NCI-H446 (cell line): Measurements from ENCODE around the gene GPR137B.

Experiments used
- DNase-seq, 2 experiments: peaks; one replicate each; lab custom pipeline; 2025; lab: John Stamatoyannopoulos, UW

Gene GPR137B

DNA sequence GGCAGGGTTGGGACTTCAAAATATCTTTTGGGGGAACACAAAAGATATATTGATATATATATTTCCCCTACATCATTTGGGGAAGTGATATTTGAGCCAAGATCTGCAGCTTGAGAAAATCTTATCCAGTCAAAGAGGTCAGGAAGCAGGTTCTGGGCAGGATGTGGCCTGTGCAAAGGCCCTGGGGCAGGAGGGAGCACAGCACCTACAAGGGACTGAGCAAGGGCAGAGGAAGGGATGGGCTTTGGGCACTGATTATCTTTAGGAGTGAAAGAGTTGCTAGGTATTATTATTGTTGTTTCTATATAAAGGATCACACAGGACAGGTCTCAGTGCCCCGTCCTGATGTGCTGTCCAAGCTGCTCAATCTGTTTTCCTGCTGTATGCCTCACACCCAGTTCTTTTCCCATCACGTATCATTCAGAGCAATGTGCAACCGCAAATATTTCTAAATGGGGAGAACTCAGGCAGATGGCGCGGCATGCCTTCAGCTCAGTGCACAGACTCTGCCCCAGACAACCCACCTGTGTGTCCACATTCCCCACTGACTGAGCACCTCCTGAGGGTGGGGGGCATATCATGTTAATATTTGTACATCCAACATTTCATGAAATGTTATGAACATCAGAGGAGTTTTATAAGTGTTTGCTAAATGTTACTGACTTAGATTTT is 28.1 kb upstream of the GPR137B start:
- no peak for DNase-seq

DNA sequence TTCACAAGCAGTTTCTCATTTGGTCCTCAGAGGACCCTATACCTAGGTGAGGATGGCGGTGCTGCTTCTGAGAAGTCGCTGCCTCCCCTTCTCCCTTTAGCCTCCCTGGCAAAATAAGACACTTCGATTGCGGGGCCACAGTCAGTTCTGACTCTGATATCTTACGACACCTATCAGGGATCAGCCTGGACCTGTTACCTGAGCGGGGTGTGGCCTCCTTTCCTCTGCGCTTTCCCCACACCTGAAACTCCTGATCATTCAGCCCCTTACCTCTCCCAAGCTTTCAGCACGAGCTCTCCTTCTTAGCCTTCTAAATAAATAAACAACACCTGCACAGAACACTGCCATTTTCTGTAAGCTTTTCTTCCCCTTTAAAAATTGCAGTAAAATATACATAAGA is 24.6 kb upstream of the GPR137B start:
- DNase-seq: no peak

- DNase-seq: no peak
Measured at GRCh38 chr1:236119943-236120484, 22.3 kb upstream of the GPR137B start.

- DNase-seq: no peak
Measured at GRCh38 chr1:236120721-236121153, 21.6 kb upstream of the GPR137B start.

DNA sequence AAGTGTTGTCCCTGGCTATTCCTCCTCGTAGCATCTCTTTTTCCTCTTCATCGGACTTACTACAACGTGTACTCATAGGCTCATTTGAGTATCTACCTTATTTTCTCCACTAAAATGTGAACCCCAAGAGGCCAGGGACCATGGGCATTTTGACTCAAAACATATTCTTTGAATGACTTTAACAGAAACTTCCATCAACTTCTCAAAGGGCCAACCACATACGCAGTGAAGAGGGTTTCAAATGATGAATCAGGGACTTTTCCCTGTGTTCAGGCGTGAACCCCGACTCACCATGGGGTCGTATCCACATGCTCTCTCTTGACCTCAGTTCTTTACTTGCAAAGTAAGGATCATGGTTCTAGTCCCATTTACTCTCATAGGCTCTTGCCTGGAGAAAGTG is 20.2 kb upstream of the GPR137B start:
- DNase-seq: no peak

DNA sequence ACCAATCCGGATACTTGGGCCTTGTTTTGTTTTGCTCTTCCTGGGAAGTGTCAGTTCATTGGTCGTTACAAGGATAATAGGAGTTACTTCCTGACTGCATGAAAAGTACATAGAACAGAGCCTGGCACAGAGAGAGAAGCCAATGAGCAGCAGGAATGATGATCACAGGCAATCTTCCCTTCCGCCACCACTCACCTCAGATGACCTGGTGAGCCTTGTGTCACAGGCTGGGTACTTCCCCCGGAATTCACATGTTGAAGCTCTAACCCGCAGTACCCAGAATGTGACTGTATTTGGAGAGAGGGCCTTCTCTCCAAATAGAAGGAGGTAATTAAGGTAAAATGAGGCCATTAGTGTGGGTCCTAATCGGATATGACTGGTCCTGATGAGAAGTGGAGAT is 18.8 kb upstream of the GPR137B start:
- DNase-seq: no peak

- no peak for DNase-seq
Measured at GRCh38 chr1:236124965-236125364, 17.4 kb upstream of the GPR137B start.

DNA sequence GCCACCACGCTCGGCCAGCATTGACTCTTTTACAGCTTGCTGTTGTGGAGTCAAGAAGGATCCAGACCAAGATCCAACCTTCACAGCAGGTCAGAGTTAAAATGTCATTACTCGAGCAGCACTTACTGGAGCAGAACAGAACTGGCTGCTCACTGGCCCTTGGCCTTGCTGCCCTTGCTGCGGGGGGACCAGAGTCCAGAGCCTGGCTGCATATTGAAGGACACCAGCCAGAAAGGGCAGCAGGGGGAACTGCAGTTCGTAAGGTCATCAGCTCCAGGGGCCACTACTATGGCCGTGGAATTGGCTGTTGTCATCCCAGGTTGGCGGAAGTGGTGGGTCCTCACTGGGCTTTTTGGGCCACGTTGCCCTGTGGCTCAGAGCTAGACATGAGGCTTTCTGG is 15.3 kb upstream of the GPR137B start:
- no peak for DNase-seq

DNA sequence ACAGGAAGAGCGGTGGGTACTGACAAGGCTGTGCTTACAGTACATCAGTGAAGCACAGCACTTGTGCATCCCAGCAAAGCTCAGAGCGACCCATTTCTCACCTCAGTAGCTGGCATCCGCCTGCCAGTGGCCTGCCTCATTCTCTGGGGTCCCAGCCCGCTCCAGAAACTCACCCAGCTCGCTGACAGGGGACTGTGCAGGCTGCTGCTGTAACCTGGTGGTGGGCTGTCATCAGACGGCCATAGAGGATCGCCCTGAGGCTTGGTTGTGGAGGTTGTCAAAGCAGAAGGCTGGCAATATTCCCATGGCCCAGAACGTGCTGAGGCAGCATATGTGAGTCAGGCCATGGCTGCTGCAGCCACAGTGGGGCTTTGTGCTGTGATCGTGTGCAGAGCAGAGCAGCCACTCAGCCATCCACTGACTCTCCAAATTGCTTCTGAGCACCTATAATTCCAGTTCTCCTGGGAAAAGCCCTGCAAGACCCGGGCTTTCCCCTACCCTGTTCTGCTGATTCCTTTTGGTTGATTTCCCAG is 13.6 kb upstream of the GPR137B start:
- DNase-seq: no peak

- DNase-seq: no peak
Measured at GRCh38 chr1:236129306-236129705, 13.0 kb upstream of the GPR137B start.

- no peak for DNase-seq
Measured at GRCh38 chr1:236130372-236130771, 12.0 kb upstream of the GPR137B start.

GRCh38 chr1:236131916-236132315 is 10.4 kb upstream of the GPR137B start:
- no peak for DNase-seq

DNA sequence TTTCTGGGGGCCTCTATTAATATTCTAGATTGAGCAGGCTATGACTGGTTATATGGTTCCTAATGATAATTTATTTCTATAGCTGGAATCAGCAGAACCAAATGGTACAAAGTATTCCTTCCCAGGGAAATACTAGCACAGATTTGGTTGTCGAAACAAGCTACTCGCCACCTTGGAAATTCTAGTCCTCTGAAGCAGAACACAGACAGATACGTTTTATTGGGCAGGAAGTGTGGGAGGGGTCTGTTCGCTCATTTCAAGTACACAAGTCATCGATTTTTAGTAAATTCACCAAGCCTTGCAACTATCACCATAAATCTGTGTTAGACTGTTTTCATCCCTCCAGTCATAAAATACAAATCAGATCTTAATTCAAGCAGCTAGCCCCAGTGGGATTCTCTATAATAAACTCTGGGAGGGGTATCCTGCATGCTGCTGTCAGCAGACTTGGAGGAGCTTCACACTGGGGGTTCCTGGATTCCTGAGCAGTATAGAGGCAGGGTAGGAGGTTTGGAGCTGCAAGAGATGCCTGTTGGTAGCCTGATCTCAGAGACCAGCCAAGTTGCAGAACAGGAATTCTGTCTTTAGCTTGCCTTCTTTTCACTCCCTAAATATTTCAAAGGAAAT is 9.8 kb upstream of the GPR137B start:
- no peak for DNase-seq

GRCh38 chr1:236133339-236133738 is 9.0 kb upstream of the GPR137B start:
- no peak for DNase-seq

- no peak for DNase-seq
Measured at GRCh38 chr1:236133802-236134201, 8.5 kb upstream of the GPR137B start.

GRCh38 chr1:236137285-236137852 is 5.0 kb upstream of the GPR137B start:
- DNase-seq: no peak

DNA sequence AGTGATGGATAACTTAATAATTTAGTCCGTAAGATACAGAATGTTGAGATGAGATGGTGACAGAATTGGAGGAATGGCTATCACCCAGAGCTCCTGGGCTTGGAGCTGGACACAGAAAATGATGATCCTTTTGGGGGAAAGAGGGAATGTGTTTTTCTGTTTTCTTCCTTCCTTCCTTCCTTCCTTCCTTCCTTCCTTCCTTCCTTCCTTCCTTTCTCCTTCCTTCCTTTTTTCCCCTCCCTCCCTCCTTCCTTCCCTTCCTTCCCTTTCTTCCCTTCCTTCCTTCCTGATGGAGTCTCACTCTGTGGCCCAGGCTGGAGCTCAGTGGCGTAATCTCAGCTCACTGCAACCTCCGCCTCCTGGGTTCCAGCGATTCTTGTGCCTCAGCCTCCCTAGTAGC is 2.8 kb upstream of the GPR137B start:
- DNase-seq: no peak

DNA sequence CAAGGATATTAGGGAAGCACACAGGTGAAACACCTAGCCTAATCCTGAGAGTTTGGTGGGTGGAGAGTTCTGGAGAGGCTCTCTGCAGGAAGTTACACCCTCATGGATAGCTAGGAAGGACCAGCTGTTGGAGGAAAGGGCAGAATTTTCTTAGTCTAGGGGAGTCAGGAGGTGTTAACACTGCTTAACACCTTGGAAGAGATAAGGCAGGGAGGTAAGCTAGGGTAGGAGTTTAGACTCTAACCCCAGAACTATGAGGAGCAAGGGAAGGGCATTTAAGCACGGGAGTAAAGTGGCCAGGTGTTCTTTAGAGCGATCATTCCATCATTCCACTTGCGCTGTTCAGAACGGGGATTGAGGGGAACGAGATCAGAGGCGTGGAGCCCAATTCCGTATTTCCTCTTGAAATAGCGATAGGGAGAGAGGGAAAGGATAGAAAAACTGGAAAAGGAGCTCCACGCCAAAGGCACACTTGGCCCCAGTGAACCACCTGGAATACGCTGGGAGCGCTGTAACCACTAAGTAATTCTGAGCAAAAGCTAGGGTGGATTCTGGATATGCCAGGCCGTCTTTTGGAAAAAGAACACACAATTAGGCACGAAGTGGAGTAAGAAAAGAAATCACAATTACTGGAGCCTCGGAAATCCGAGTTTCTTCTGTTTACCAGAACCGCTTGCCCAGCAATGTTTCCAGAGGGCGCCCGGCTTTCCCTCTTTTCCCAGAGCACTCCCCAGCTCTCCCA is 1.5 kb upstream of the GPR137B start:
- no peak for DNase-seq

- DNase-seq: no peak
Measured at GRCh38 chr1:236141447-236142252, 689 bp upstream of the GPR137B start.

GRCh38 chr1:236143104-236143948 is 987 bp downstream of the GPR137B start:
- DNase-seq: no peak

GRCh38 chr1:236144033-236144432 is 1.7 kb downstream of the GPR137B start:
- no peak for DNase-seq
